Vagina (tissue), 2 donors: ENCODE measurements around the gene MADCAM1. TPM values are rescaled to one million over a fixed set of nuclear protein-coding genes. Genes with fewer than 3 reads are reported as not detected.

Experiments
- DNase-seq, 2 donors: peaks; one replicate each; pipeline ENCODE4 v3.0.0-alpha.2; 2017; ENCODE audit errors: extremely low spot score in 2 of 2
- H3K27ac ChIP-seq: fragments of 200-600 bp; sonication (generic); one replicate; pipeline ENCODE4 v1.5.1; 2019
- H3K27me3 ChIP-seq: fragments of 200-600 bp; sonication (generic); one replicate; pipeline ENCODE4 v1.5.1; 2019
- H3K36me3 ChIP-seq, 2 donors: fragments of 200-600 bp; sonication (generic); one replicate each; pipeline ENCODE4 v1.5.1; 2017 to 2019
- H3K4me1 ChIP-seq: fragments of 200-600 bp; sonication (generic); one replicate; pipeline ENCODE4 v1.5.1; 2019
- H3K4me3 ChIP-seq, 2 donors: fragments of 200-600 bp; sonication (generic); 1 replicate in 1 of 2; 2 replicates in 1 of 2; pipeline ENCODE4 v1.5.1; 2016 to 2019
- H3K9me3 ChIP-seq: fragments of 200-600 bp; sonication (generic); one replicate; pipeline ENCODE4 v1.5.1; 2019
- POLR2A ChIP-seq, 2 donors: fragments of 450-650 bp; IDR thresholded peaks; one replicate each; pipeline ENCODE4 v1.6.1; 2017; ENCODE audit warnings: antibody characterized with exemption in 2 of 2, mild to moderate bottlenecking in 2 of 2, moderate library complexity in 2 of 2
- POLR2AphosphoS5 ChIP-seq, 2 donors: sonication (generic); formaldehyde crosslinking; IDR thresholded peaks; one replicate each; pipeline ENCODE4 v1.9.0; 2017; ENCODE audit warnings: antibody characterized with exemption in 2 of 2, mild to moderate bottlenecking in 2 of 2, low read depth in 1 of 2; ENCODE audit not compliant: insufficient read depth in 1 of 2
- intact Hi-C: fragments of 100-400 bp; cut with DNase I; formaldehyde crosslinking; loops from one replicate; pipeline ENCODE4 v1.15.1; 2023
- total RNA-seq: library from RNA; depleted of rRNA; stranded (reverse); fragments of >200 nt; gene quantifications from one replicate; pipeline ENCODE4 v1.2.3, GENCODE V29; 2016
- TF ChIP-seq, protein P1 (sequence below), 3 experiments: fragments of 450-650 bp in 2 of 3; fragments of 200-600 bp in 1 of 3; sonication (generic) in 1 of 3; IDR thresholded peaks; one replicate each; pipeline ENCODE4 v1.5.1; 2017 to 2019; ENCODE audit warnings: antibody characterized with exemption in 3 of 3, mild to moderate bottlenecking in 2 of 3, moderate library complexity in 2 of 3

Gene MADCAM1
- total RNA-seq, 1 donor from 2014 or later = 0.49 TPM

GRCh38 chr19:541699-542098 lies 45.4 kb downstream of the MADCAM1 start:
- no peak overlapping the region for H3K4me3 ChIP-seq
- intact Hi-C loops = no loop called here
- no peaks in the 10 kb centered on the region for H3K27me3 ChIP-seq
- peaks cover 7% of the 10 kb centered on the region for H3K4me1 ChIP-seq
- no peak for TF ChIP-seq POLR2AphosphoS5 (IDR thresholded peaks at IDR 0.05; ENCODE audit: insufficient read depth in 1 of 2, low read depth in 1 of 2)
- TF ChIP-seq, protein P1, sequence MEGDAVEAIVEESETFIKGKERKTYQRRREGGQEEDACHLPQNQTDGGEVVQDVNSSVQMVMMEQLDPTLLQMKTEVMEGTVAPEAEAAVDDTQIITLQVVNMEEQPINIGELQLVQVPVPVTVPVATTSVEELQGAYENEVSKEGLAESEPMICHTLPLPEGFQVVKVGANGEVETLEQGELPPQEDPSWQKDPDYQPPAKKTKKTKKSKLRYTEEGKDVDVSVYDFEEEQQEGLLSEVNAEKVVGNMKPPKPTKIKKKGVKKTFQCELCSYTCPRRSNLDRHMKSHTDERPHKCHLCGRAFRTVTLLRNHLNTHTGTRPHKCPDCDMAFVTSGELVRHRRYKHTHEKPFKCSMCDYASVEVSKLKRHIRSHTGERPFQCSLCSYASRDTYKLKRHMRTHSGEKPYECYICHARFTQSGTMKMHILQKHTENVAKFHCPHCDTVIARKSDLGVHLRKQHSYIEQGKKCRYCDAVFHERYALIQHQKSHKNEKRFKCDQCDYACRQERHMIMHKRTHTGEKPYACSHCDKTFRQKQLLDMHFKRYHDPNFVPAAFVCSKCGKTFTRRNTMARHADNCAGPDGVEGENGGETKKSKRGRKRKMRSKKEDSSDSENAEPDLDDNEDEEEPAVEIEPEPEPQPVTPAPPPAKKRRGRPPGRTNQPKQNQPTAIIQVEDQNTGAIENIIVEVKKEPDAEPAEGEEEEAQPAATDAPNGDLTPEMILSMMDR (IDR thresholded peaks at IDR 0.05) = no peak
- TF ChIP-seq POLR2A (IDR thresholded peaks at IDR 0.05) = no peak
- H3K36me3 ChIP-seq = peaks cover 0 to 44% of the 10 kb centered on the region in 2 donors
- no peaks in the 10 kb centered on the region for H3K9me3 ChIP-seq
- no peak overlapping the region for H3K27ac ChIP-seq
- no peak for DNase-seq

GRCh38 chr19:542173-542866 lies 46.0 kb downstream of the MADCAM1 start:
- no peak for TF ChIP-seq POLR2A (IDR thresholded peaks at IDR 0.05)
- TF ChIP-seq, protein P1 (IDR thresholded peaks at IDR 0.05) = no peak
- no peak for TF ChIP-seq POLR2AphosphoS5 (IDR thresholded peaks at IDR 0.05; ENCODE audit: insufficient read depth in 1 of 2, low read depth in 1 of 2)
- Histone ChIP-seq H3K27ac (no peak overlapping the region), H3K36me3 (peaks cover 0 to 38% of the 10 kb centered on the region in 2 donors), H3K9me3 (no peaks in the 10 kb centered on the region), H3K27me3 (no peaks in the 10 kb centered on the region), H3K4me3 (no peak overlapping the region), H3K4me1 (peaks cover 7% of the 10 kb centered on the region)
- intact Hi-C loops = no loop called here
- no peak for DNase-seq

- H3K4me3 ChIP-seq = no peak within 1 kb of the TSS
- DNase-seq = no peak
Observed at GRCh38 chr19:543910-544608, 47.8 kb downstream of the MADCAM1 start, which contains the start of gene GZMM. Gene GZMM, plus strand, starts transcription at chr19:544053. Its CDS starts 19 bp downstream, at chr19:544072.

GRCh38 chr19:547117-547516 lies 50.8 kb downstream of the MADCAM1 start:
- Histone ChIP-seq H3K4me1 (peaks cover 16% of the 10 kb centered on the region), H3K9me3 (no peaks in the 10 kb centered on the region), H3K27ac (no peak overlapping the region), H3K36me3 (peaks cover 0 to 7% of the 10 kb centered on the region in 2 donors), H3K4me3 (no peak overlapping the region), H3K27me3 (no peaks in the 10 kb centered on the region)
- TF ChIP-seq, protein P1 (IDR thresholded peaks at IDR 0.05) = no peak
- no peak for TF ChIP-seq POLR2AphosphoS5 (IDR thresholded peaks at IDR 0.05; ENCODE audit: insufficient read depth in 1 of 2, low read depth in 1 of 2)
- TF ChIP-seq POLR2A (IDR thresholded peaks at IDR 0.05) = no peak
- intact Hi-C loops = no loop called here
- no peak for DNase-seq

More at GRCh38 chr19:543910-544608, 47.8 kb downstream of the MADCAM1 start, which contains the start of gene GZMM:
- H3K27me3 ChIP-seq = no peaks in the 10 kb centered on the region
- H3K36me3 ChIP-seq = peaks cover 0 to 25% of the 10 kb centered on the region in 2 donors
- intact Hi-C loops = no loop called here
- H3K9me3 ChIP-seq = no peaks in the 10 kb centered on the region
- TF ChIP-seq POLR2A (IDR thresholded peaks at IDR 0.05) (no peak), POLR2AphosphoS5 (IDR thresholded peaks at IDR 0.05; ENCODE audit: insufficient read depth in 1 of 2, low read depth in 1 of 2) (peak in 1 of 2 donors; percentile 29)
- TF ChIP-seq, protein P1 (IDR thresholded peaks at IDR 0.05) = no peak
- H3K27ac ChIP-seq = no peak within 1 kb of the TSS
- peaks cover 7% of the 10 kb centered on the region for H3K4me1 ChIP-seq
